SK-N-SH (cell line): ENCODE data around the gene ARHGEF26. TPM values are rescaled to one million over a fixed set of nuclear protein-coding genes. Genes with fewer than 3 reads are reported as not detected.

ENCODE experiments used
- CTCF ChIA-PET: fragments of 300-600, 350-600 bp; formaldehyde crosslinking; extraction: SDS; loops from one replicate; lab custom pipeline; 2021; lab: Yijun Ruan, JAX
- POLR2A ChIA-PET: fragments of 350-600 bp; sonication (Branson Sonifier 250); formaldehyde crosslinking; extraction: SDS; loops from one replicate; lab custom pipeline; 2020; ENCODE audit warnings: antibody characterized with exemption, inconsistent platforms; lab: Yijun Ruan, JAX
- DNase-seq: peaks from one replicate; pipeline ENCODE4 v3.0.0; 2012
- H2AFZ ChIP-seq: fragments of 200-600 bp; sonication (generic); 2 replicates; pipeline ENCODE4 v1.8.1; 2016; ENCODE audit warnings: antibody characterized with exemption, mild to moderate bottlenecking, low read depth
- H3F3A ChIP-seq: fragments of 200-600 bp; sonication (generic); replicated peaks from 2 replicates; pipeline ENCODE3; 2016; ENCODE audit warnings: antibody characterized with exemption, mild to moderate bottlenecking; ENCODE audit not compliant: insufficient read depth
- H3K27ac ChIP-seq, 2 experiments: fragments of 200-500 bp in 1 of 2; fragments of 200-600 bp in 1 of 2; sonication (Bioruptor generic) in 1 of 2; sonication (generic), shearing (Covaris generic) in 1 of 2; 2 replicates each; pipeline versions ENCODE4 v1.5.1 to v1.6.1; 2014 to 2016; ENCODE audit warnings: low read depth in 2 of 2, inconsistent platforms in 1 of 2, low read length in 1 of 2, mild to moderate bottlenecking in 1 of 2, mixed read lengths in 1 of 2
- H3K27me3 ChIP-seq: fragments of 200-600 bp; sonication (generic), shearing (Covaris generic); 2 replicates; pipeline ENCODE4 v1.6.1; 2016; ENCODE audit warnings: mixed run types; ENCODE audit not compliant: insufficient read depth
- H3K36me3 ChIP-seq, 2 experiments: fragments of 200-500 bp in 1 of 2; fragments of 200-600 bp in 1 of 2; sonication (Bioruptor generic) in 1 of 2; sonication (generic) in 1 of 2; replicated peaks in 1 of 2; 2 replicates each; pipeline versions ENCODE3 to v1.5.1; 2014 to 2016; ENCODE audit warnings: low read length in 1 of 2, mild to moderate bottlenecking in 1 of 2; ENCODE audit not compliant: insufficient read depth in 2 of 2, control insufficient read depth in 1 of 2
- H3K4me1 ChIP-seq, 2 experiments: fragments of 200-500 bp in 1 of 2; fragments of 200-600 bp in 1 of 2; sonication (Bioruptor generic) in 1 of 2; sonication (generic), shearing (Covaris generic) in 1 of 2; 2 replicates each; pipeline versions ENCODE4 v1.5.1 to v1.6.1; 2014 to 2016; ENCODE audit warnings: low read depth in 1 of 2, low read length in 1 of 2, mixed run types in 1 of 2; ENCODE audit not compliant: insufficient read depth in 2 of 2, control insufficient read depth in 1 of 2
- H3K4me2 ChIP-seq: fragments of 200-600 bp; sonication (generic), shearing (Covaris generic); 2 replicates; pipeline ENCODE4 v1.6.1; 2017; ENCODE audit warnings: mixed run types
- H3K4me3 ChIP-seq, 2 experiments: fragments of 200-500 bp in 1 of 2; fragments of 200-600 bp in 1 of 2; sonication (Bioruptor generic) in 1 of 2; sonication (generic), shearing (Covaris generic) in 1 of 2; 2 replicates each; pipeline versions ENCODE4 v1.5.1 to v1.8.1; 2014 to 2016; ENCODE audit warnings: low read depth in 2 of 2, inconsistent platforms in 1 of 2, low read length in 1 of 2, mild to moderate bottlenecking in 1 of 2, mixed read lengths in 1 of 2, moderate library complexity in 1 of 2
- H3K79me2 ChIP-seq: fragments of 200-600 bp; sonication (generic); 2 replicates; pipeline ENCODE4 v1.8.1; 2017; ENCODE audit warnings: mild to moderate bottlenecking; ENCODE audit not compliant: insufficient read depth
- H3K9ac ChIP-seq: fragments of 200-600 bp; sonication (generic); 2 replicates; pipeline ENCODE4 v1.6.1; 2017; ENCODE audit warnings: mixed run types
- H3K9me2 ChIP-seq: fragments of 200-600 bp; sonication (generic); 2 replicates; pipeline ENCODE4 v1.6.1; 2017; ENCODE audit warnings: mixed run types
- H3K9me3 ChIP-seq: fragments of 200-600 bp; sonication (generic); 2 replicates; pipeline ENCODE4 v1.6.1; 2017; ENCODE audit warnings: mixed run types, mild to moderate bottlenecking, moderate library complexity
- H4K20me1 ChIP-seq: fragments of 200-600 bp; sonication (generic); 2 replicates; pipeline ENCODE4 v1.6.1; 2017; ENCODE audit warnings: mild to moderate bottlenecking, mixed run types; ENCODE audit not compliant: insufficient read depth
- CHD2 ChIP-seq: fragments of 150-350 bp; IDR thresholded peaks from 2 replicates; pipeline ENCODE4 v1.6.1; 2018; ENCODE audit warnings: low read length; ENCODE audit not compliant: partially characterized antibody
- CTCF ChIP-seq: fragments of 200-600 bp; sonication (generic); IDR thresholded peaks from 2 replicates; pipeline ENCODE4 v1.6.1; 2017; ENCODE audit warnings: antibody characterized with exemption, mild to moderate bottlenecking, moderate library complexity
- FOSL2 ChIP-seq: IDR thresholded peaks from 2 replicates; pipeline ENCODE4 v1.4.0; 2012; ENCODE audit warnings: low read depth, mild to moderate bottlenecking, moderate library complexity, borderline replicate concordance
- FOXJ3 ChIP-seq: sonication (generic); formaldehyde crosslinking; IDR thresholded peaks from 2 replicates; pipeline ENCODE4 v1.5.1; 2020; ENCODE audit warnings: mild to moderate bottlenecking, missing genetic modification reagents
- JUND ChIP-seq: IDR thresholded peaks from 2 replicates; pipeline ENCODE4 v1.4.0; 2012
- MXI1 ChIP-seq: IDR thresholded peaks from 2 replicates; pipeline ENCODE4 v1.6.1; 2012; ENCODE audit warnings: mild to moderate bottlenecking, low read depth, low read length, improper control_type of control experiment
- NFIC ChIP-seq: IDR thresholded peaks from 2 replicates; pipeline ENCODE4 v1.4.0; 2012; ENCODE audit warnings: borderline replicate concordance
- NRF1 ChIP-seq: IDR thresholded peaks from 2 replicates; pipeline ENCODE4 v1.6.1; 2012; ENCODE audit warnings: low read depth, mild to moderate bottlenecking, low read length
- RAD21 ChIP-seq: IDR thresholded peaks from 2 replicates; pipeline ENCODE4 v1.6.1; 2012; ENCODE audit warnings: mild to moderate bottlenecking, low read length
- RCOR1 ChIP-seq: fragments of 150-350 bp; IDR thresholded peaks from 2 replicates; pipeline ENCODE4 v1.6.1; 2017; ENCODE audit warnings: antibody characterized with exemption, low read length
- REST ChIP-seq: IDR thresholded peaks from 2 replicates; pipeline ENCODE4 v1.6.1; 2012; ENCODE audit warnings: mild to moderate bottlenecking, low read depth, low read length, moderate library complexity
- RXRA ChIP-seq: IDR thresholded peaks from 2 replicates; pipeline ENCODE4 v1.4.0; 2012; ENCODE audit warnings: low read depth, mild to moderate bottlenecking, borderline replicate concordance
- SIN3A ChIP-seq: IDR thresholded peaks from 2 replicates; pipeline ENCODE4 v1.6.1; 2012; ENCODE audit warnings: low read depth, mild to moderate bottlenecking, low read length, moderate library complexity, borderline replicate concordance
- SMC3 ChIP-seq: IDR thresholded peaks from 2 replicates; pipeline ENCODE4 v1.6.1; 2012; ENCODE audit warnings: low read depth, low read length, improper control_type of control experiment
- USF1 ChIP-seq: IDR thresholded peaks from 2 replicates; pipeline ENCODE4 v1.4.0; 2012; ENCODE audit warnings: low read depth, borderline replicate concordance
- WGBS: methylation state at CpG from one replicate; pipeline ENCODE4 v1.1.6; 2017; ENCODE audit warnings: low lambda C conversion rate; 5-methylcytosine and 5-hydroxymethylcytosine counted together
- polyA plus RNA-seq, 3 experiments: library from polyadenylated mRNA; depleted of rRNA; stranded (reverse); fragments of >200 nt; gene quantifications; 2 replicates each; pipeline ENCODE4 v1.2.3, GENCODE V29; 2012

ARHGEF26 gene
- polyA plus RNA-seq, 1 of the 3 experiments (the other 2 are of a cell fraction), result 1.2 TPM

- Histone ChIP-seq H4K20me1 (no peaks in the 10 kb centered on the region), H3K36me3 (peaks cover 18 to 49% of the 10 kb centered on the region in 2 experiments), H2AFZ (no peak overlapping the region), H3K9ac (no peak overlapping the region), H3K4me3 (peak overlapping the region in 1 of 2 experiments; percentile 30; a peak in 1 of 4 replicates), H3K9me3 (no peaks in the 10 kb centered on the region), H3K27me3 (no peaks in the 10 kb centered on the region), H3K79me2 (no peaks in the 10 kb centered on the region), H3K4me2 (no peak overlapping the region), H3F3A (peaks cover 4% of the 10 kb centered on the region), H3K27ac (no peak overlapping the region), H3K9me2 (no peaks in the 10 kb centered on the region), H3K4me1 (peaks cover 0 to 4% of the 10 kb centered on the region in 2 experiments; a peak in 3 of 4 replicates)
- TF ChIP-seq RAD21 (peak; percentile 93), CTCF (peak; percentile 91), SIN3A (no peak), CHD2 (no peak), SMC3 (peak; percentile 98)
- WGBS, result 11% methylated on average over 11 of the region's 11 CpGs
- CTCF ChIA-PET, result interaction anchor here (0.6 to 3.2 kb wide), 56 partner anchors 8 to 1210 kb away, joined by 3 to 40 read pairs (median 3); partner anchors contain the start of gene ARHGEF26
- DNase-seq, result peak; percentile 76
- POLR2A ChIA-PET, result no interaction called here
These were observed 131.8 kb downstream of the ARHGEF26 start for GRCh38 chr3:154252759-154253638.

DNA sequence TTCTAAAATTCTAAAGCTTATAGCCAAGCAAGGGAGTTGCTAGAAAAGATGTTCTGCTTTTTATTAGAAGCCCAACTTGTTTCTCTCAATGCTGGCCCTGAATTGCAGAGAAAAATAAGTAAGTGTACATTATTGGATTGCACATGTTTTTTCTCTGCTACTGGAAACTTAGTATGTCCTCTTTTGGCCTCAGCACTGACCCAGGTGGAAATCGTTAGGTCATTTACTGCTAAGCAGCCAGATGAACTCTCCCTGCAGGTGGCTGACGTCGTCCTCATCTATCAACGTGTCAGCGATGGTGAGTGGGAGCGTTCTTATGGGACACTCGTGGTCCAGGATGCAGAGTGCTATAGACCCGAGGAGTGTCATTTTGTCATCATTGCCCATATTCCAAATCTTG, 133.3 kb downstream of the ARHGEF26 start:
- Histone ChIP-seq H3K9ac (no peak overlapping the region), H3K4me1 (peaks cover 0 to 2% of the 10 kb centered on the region in 2 experiments; a peak in 1 of 4 replicates), H2AFZ (no peak overlapping the region), H3K9me3 (no peaks in the 10 kb centered on the region), H4K20me1 (no peaks in the 10 kb centered on the region), H3K9me2 (no peaks in the 10 kb centered on the region), H3K27ac (no peak overlapping the region), H3K79me2 (no peaks in the 10 kb centered on the region), H3F3A (peaks cover 4% of the 10 kb centered on the region), H3K4me3 (no peak overlapping the region), H3K4me2 (no peak overlapping the region), H3K36me3 (peaks cover 29 to 61% of the 10 kb centered on the region in 2 experiments)
- 83% methylated on average over 8 of the region's 8 CpGs for WGBS
- no peak for DNase-seq
- ChIA-PET POLR2A (no interaction called here), CTCF (interaction anchor here (1.2 to 3.2 kb wide), 7 partner anchors 9 to 168 kb away, joined by 3 to 40 read pairs (median 4); no protein-coding TSS in a partner anchor)
- TF ChIP-seq RCOR1 (no peak), NFIC (no peak), REST (no peak), NRF1 (no peak), FOSL2 (no peak), JUND (no peak), RXRA (no peak), MXI1 (no peak), FOXJ3 (no peak), SMC3 (no peak), USF1 (no peak)
- TF ChIP-seq, all 33 proteins: peak for 0
- H3K27me3 ChIP-seq, result no peaks in the 10 kb centered on the region
